Brain pericyte (primary cell): ENCODE measurements around the gene PTN.

Source experiments
- DNase-seq: peaks from one replicate; pipeline ENCODE4 v3.0.0-alpha.2; 2012; ENCODE audit warnings: low read depth, low spot score

The PTN gene

DNA sequence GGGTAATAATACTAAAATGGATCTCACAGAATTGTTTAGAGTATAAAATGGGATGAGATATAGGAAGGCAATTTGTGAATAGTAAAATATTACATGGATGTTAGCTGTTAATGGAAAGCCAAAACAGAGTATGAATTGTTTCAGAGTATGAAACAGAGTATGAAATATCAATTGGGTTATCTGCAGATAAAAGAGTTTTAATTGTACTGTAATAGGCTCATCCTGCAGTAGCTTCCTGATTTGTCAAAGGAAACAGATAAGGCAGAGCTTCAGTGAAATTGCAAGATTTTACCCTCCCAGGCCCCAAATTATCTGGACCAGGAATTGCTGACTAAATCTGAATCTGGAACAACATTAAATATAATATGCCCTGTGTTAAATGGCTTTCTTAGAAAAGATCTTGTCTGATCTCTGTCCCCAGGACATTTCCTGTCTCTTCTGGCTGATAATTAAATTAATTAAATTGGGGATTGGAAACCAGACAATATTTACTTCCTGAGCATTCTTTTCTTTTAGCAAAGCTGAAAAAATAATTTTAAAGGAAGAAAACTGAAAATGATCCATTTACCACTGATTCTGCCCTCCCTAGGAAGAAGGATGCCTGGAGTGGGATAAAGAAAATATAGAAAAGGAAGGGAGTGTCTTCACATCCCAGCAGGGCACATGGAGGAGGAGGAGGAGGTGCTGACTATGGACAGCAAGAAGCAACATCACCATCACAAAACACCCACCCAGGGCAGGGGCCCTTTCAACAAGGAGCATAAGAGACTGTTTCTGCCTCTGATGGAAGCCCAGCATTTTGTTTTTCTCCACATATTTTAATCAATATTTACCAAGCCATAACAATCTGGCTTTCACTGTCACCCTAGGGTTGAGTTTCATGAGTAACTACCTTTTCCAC, 18.5 kb downstream of the PTN start:
- DNase-seq: no peak

- no peak for DNase-seq
These were observed 26.7 kb downstream of the PTN start for GRCh38 chr7:137316648-137317353.

GRCh38 chr7:137313201-137313600, 30.3 kb downstream of the PTN start:
- no peak for DNase-seq

DNA sequence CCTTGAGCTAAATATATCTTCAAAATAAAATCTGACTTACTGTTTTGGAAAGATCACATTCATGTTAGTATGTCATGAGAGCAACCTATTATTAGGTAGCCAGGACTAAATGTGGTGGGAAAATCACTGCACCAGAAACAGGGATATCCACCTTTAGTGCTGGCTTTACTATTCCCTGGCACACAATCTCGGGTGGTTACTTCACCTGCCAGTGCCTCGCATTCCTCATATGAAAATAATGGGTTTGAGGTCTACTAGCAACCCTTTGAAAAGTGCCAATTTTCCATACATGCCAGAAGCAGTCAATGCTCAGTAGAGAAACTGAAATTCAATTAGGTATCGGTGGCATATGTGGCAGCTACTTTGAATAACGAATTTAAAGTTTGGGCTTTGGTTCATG, 36.8 kb downstream of the PTN start:
- DNase-seq: no peak

DNA sequence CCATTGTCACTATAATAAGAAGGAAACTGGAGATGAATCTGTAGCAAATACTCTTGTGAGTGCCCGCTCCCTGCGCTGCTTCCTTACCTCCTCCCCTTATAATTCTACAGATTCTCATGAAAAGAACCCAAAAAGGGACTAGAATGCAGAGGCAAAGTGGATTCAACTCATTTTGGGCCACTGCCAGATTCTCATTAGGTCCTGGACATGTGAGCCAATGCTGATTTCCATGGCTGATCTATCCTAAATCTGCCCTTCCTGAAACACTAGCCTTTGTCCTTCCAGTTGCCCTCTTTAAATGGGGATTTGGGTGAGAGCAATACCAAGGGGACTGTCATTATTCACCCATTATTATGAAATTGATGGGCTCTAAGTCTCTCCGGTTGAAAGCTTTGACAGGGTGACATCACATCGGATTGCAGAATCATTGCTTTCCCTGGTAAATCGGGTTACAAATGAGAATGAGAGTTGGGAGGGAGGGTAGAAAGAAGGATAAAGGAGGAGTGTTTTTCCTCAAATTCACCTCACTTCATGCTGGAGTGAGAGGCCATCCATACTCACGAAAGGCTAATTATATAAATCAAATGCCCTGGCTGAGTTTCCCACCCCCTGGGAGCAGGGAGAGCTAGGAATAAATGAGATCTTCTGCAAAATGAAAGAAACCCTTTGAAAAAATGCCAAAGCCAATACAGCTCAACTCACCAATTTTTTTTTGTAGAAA, 37.5 kb downstream of the PTN start:
- DNase-seq: peak; percentile 47

- DNase-seq: no peak
These were observed 38.8 kb downstream of the PTN start for GRCh38 chr7:137304624-137305235.

GRCh38 chr7:137304165-137304564, 39.4 kb downstream of the PTN start:
- no peak for DNase-seq

GRCh38 chr7:137302081-137302480, 41.5 kb downstream of the PTN start:
- DNase-seq: no peak

GRCh38 chr7:137298464-137298794, 45.1 kb downstream of the PTN start:
- DNase-seq: no peak

DNA sequence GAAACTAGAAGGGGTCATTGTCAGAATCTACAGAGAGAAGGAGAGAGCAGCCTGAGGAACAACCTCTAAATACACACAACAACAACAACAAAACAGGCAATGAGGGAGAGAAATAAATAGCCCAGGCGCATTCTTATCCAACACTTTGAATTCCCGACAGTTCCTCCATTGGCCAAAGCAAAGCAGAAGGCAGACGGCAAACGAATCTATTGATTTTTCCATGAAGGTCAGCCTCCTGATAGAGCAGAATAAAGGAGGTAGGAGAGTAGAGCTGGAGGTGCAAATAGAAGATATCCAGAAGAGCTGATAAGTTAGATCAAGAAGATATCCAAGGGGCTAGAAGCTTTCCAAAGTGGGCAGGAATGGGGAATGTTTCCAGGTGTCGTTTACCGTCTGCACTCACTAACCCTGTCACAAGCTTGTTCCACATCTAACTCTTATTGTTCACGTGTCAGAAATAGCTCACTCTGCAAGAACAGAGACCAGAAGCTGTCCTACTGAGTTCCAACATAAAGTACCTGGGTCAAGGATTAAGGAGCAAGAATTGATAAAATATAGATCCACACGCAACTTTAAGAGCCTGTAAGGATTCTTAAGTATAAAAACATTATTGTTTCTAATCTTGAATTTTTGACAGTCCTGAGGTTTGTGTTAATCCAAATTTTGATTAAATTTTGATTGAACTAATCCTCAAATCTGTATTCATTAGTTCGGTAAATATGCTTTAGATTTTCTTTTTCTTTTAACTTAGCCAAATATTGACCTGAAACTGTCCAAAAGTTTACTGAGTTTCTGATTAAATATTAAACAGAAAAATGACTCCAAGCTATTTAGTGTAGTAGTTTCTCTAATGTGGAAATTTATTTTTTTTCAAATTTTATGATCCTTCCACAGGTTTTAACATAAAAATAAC, 45.7 kb downstream of the PTN start:
- no peak for DNase-seq

- DNase-seq: no peak
These were observed 47.0 kb downstream of the PTN start for GRCh38 chr7:137296576-137296975.

- DNase-seq: no peak
These were observed 47.7 kb downstream of the PTN start for GRCh38 chr7:137295739-137296324.

- no peak for DNase-seq
These were observed 54.4 kb downstream of the PTN start for GRCh38 chr7:137289101-137289500.

DNA sequence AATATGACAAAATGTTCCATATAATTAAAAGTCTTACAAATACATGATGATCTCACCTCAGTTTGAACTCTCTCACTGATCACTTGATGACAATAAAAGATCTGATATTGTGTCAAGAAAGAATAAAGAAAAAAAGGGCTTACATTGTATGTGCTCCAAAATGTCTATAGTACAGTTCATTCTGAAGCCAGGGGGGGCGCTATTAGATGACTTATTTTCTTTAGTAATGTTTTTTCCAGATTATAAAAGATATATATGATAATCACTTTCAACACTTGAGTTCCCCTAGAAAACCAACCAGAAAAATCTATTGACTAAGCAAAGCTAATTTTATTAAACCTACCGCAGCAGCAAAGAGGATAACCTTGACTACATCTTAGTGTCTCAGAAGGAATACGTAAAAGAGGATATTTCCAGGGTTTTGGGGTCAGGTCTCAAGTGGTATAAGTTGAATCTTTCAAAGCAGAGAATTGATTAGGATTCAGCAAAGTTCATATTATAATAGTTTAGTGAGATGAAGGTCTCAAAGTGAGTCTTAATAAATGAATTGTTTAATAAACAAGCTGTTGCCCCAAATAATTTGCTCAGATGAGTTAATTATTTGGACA, 55.8 kb downstream of the PTN start:
- DNase-seq: no peak

- DNase-seq: no peak
These were observed 60.4 kb downstream of the PTN start for GRCh38 chr7:137283153-137283552.

GRCh38 chr7:137282043-137282442, 61.5 kb downstream of the PTN start:
- DNase-seq: no peak

DNA sequence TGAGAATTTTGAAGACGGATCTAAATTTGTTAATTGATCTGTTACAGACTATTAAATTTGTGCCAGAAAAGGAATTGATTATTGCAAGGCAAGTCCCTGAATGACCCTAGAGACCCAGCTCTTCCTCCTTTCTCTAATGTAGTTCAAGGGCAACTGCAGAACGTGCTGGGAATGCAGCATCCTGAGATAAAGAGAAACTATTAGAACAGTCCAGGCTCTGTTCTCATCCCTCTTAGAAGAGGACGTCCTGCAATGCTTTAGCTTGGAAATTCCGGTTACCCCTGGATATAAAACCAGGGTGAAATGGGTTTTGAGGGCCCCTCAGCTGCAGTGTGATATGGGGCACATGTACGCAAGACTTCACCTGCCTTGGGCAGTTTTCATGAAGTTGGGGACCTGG, 67.3 kb downstream of the PTN start:
- DNase-seq: no peak

- no peak for DNase-seq
These were observed 71.3 kb downstream of the PTN start for GRCh38 chr7:137272249-137272648.

GRCh38 chr7:137269240-137269639, 74.3 kb downstream of the PTN start:
- DNase-seq: no peak
